CD8-positive, alpha-beta memory T cell (primary cell): ENCODE results near the gene DENND2C. TPM values are rescaled to one million over a fixed set of nuclear protein-coding genes. Genes with fewer than 3 reads are reported as not detected.
A peak's percentile ranks its signal among the peaks of the same experiment; 100 is the strongest.

Source experiments
- CTCF ChIA-PET: fragments of 350-600 bp; sonication (Branson Sonifier 250); formaldehyde crosslinking; loops from one replicate; lab custom pipeline; 2021; ENCODE audit warnings: antibody characterized with exemption; lab: Charles Lee
- POLR2A ChIA-PET: fragments of 350-600 bp; sonication (Branson Sonifier 250); formaldehyde crosslinking; loops from one replicate; lab custom pipeline; 2021; ENCODE audit warnings: antibody characterized with exemption; lab: Charles Lee
- DNase-seq, 5 donors: peaks; one replicate each; pipeline versions ENCODE4 v3.0.0 to v3.0.0-alpha.2; 2020 to 2022; ENCODE audit warnings: mixed read lengths in 1 of 5
- H3K27ac ChIP-seq: one replicate; pipeline ENCODE4 v1.7.0; 2013; ENCODE audit warnings: low read depth, mild to moderate bottlenecking, low read length, moderate library complexity
- H3K27me3 ChIP-seq: 2 replicates; pipeline ENCODE4 v1.7.0; 2013; ENCODE audit warnings: low read length, mild to moderate bottlenecking; ENCODE audit not compliant: insufficient read depth, poor library complexity, severe bottlenecking
- H3K36me3 ChIP-seq: 2 replicates; pipeline ENCODE4 v1.7.0; 2013; ENCODE audit warnings: mild to moderate bottlenecking, low read length, moderate library complexity; ENCODE audit not compliant: insufficient read depth
- H3K4me1 ChIP-seq: 2 replicates; pipeline ENCODE4 v1.7.0; 2013; ENCODE audit warnings: mild to moderate bottlenecking, low read length, moderate library complexity; ENCODE audit not compliant: insufficient read depth
- H3K4me3 ChIP-seq: 2 replicates; pipeline ENCODE4 v1.7.0; 2013; ENCODE audit warnings: mild to moderate bottlenecking, low read length
- H3K9me3 ChIP-seq: 2 replicates; pipeline ENCODE4 v1.7.0; 2013; ENCODE audit warnings: mild to moderate bottlenecking, low read length
- H3K27ac Mint-ChIP-seq, 8 donors: one replicate each; pipeline ENCODE4 v1.8.0; 2020 to 2021; ENCODE audit warnings: mixed read lengths in 8 of 8, mild to moderate bottlenecking in 6 of 8, inconsistent platforms in 3 of 8, moderate library complexity in 3 of 8
- H3K27me3 Mint-ChIP-seq, 2 donors: one replicate each; pipeline ENCODE4 v1.8.0; 2020 to 2021; ENCODE audit warnings: mixed read lengths in 2 of 2, mild to moderate bottlenecking in 1 of 2, moderate library complexity in 1 of 2
- H3K36me3 Mint-ChIP-seq, 3 donors: one replicate each; pipeline ENCODE4 v1.8.0; 2020 to 2021; ENCODE audit warnings: mixed read lengths in 3 of 3, inconsistent platforms in 1 of 3, mild to moderate bottlenecking in 1 of 3
- H3K4me1 Mint-ChIP-seq, 3 donors: one replicate each; pipeline ENCODE4 v1.8.0; 2020 to 2021; ENCODE audit warnings: mixed read lengths in 3 of 3, inconsistent platforms in 1 of 3, mild to moderate bottlenecking in 1 of 3
- H3K4me3 Mint-ChIP-seq, 7 donors: one replicate each; pipeline ENCODE4 v1.8.0; 2020 to 2021; ENCODE audit warnings: mixed read lengths in 7 of 7, mild to moderate bottlenecking in 6 of 7, moderate library complexity in 4 of 7, inconsistent platforms in 2 of 7
- H3K9me3 Mint-ChIP-seq, 5 donors: one replicate each; pipeline ENCODE4 v1.8.0; 2020 to 2022; ENCODE audit warnings: mixed read lengths in 5 of 5, mild to moderate bottlenecking in 3 of 5, moderate library complexity in 2 of 5, inconsistent platforms in 1 of 5
- polyA plus RNA-seq: library from polyadenylated mRNA; unstranded; fragments of 300-500 nt; fragmentation: Illumina TruSeq; gene quantifications from one replicate; pipeline ENCODE4 v1.2.3, GENCODE V29; 2021
- total RNA-seq, 2 experiments: library from RNA; stranded (reverse); gene quantifications; one replicate each; pipeline ENCODE4 v1.2.3, GENCODE V29; 2021

The DENND2C gene
- total and polyA plus RNA-seq, 3 experiments from 2014 or later: 0.47 to 0.75 (median 0.59) TPM

DNA sequence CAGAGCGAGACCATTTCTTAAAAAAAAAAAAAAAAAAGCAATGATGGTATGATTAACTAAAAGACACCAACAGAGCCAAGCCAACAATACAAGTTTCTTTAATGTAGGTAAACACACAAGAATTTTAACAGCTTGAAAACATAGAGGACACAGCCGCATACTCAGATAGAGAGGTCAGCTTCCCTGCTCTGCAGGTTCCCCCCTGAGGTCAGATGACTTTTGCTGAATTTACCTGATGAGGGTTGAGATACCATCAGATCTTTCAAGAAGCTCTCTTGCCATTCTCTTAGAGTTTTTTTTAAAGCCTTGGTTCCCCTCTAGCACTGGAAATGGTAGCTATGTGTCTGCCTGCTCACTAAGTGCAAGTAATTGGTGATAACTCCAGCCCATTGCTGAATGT lies 119.5 kb downstream of the DENND2C start:
- POLR2A ChIA-PET: no interaction called here
- Histone ChIP-seq H3K9me3 (no peaks in the 10 kb centered on the region), H3K4me3 (no peak overlapping the region), H3K4me1 (no peaks in the 10 kb centered on the region), H3K27ac (no peak overlapping the region), H3K27me3 (no peaks in the 10 kb centered on the region), H3K36me3 (no peaks in the 10 kb centered on the region)
- H3K36me3 Mint-ChIP-seq: no peaks in the 10 kb centered on the region
- H3K4me1 Mint-ChIP-seq: no peaks in the 10 kb centered on the region
- H3K27me3 Mint-ChIP-seq: peaks cover 2 to 7% of the 10 kb centered on the region in 2 donors
- no peak overlapping the region for H3K27ac Mint-ChIP-seq
- no peaks in the 10 kb centered on the region for H3K9me3 Mint-ChIP-seq
- no peak overlapping the region for H3K4me3 Mint-ChIP-seq
- no peak for DNase-seq
- CTCF ChIA-PET: interaction anchor here (1.1 kb wide), 1 partner anchor 203 kb away, joined by 3 read pairs; no protein-coding TSS in a partner anchor

GRCh38 chr1:114549137-114549536 lies 120.7 kb downstream of the DENND2C start:
- DNase-seq: no peak
- Mint-ChIP-seq H3K9me3 (no peaks in the 10 kb centered on the region), H3K4me1 (no peaks in the 10 kb centered on the region), H3K27me3 (peaks cover 5 to 12% of the 10 kb centered on the region in 2 donors), H3K36me3 (no peaks in the 10 kb centered on the region), H3K27ac (no peak overlapping the region), H3K4me3 (no peak overlapping the region)
- CTCF ChIA-PET: no interaction called here
- POLR2A ChIA-PET: no interaction called here
- no peaks in the 10 kb centered on the region for H3K4me1 ChIP-seq
- no peak overlapping the region for H3K27ac ChIP-seq
- H3K27me3 ChIP-seq: no peaks in the 10 kb centered on the region
- H3K4me3 ChIP-seq: no peak overlapping the region
- H3K9me3 ChIP-seq: no peaks in the 10 kb centered on the region
- no peaks in the 10 kb centered on the region for H3K36me3 ChIP-seq

DNA sequence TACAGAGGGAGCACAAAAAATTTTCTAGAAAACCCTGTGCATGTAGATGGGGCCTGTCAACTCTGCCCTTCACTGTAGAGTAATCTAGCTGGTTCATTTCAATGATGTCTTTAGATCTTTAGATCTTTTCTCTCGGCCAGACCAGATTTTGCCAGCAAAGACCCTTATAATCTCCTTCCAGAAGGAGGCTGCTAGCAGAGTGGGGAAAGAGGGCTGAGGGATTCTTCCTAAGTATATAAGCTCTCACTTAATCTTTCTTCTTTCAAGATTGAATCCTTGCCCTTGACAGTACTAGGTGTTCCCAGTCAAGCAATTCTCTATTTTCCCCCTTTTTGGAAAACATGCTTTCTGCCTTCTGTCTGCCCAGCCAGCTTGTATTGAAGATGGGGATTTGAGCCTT lies 122.8 kb downstream of the DENND2C start:
- Mint-ChIP-seq H3K36me3 (no peaks in the 10 kb centered on the region), H3K27me3 (peaks cover 6 to 15% of the 10 kb centered on the region in 2 donors), H3K9me3 (no peaks in the 10 kb centered on the region), H3K4me3 (no peak overlapping the region), H3K27ac (no peak overlapping the region), H3K4me1 (no peaks in the 10 kb centered on the region)
- H3K36me3 ChIP-seq: no peaks in the 10 kb centered on the region
- H3K27ac ChIP-seq: no peak overlapping the region
- no peak for DNase-seq
- H3K9me3 ChIP-seq: no peaks in the 10 kb centered on the region
- no peak overlapping the region for H3K4me3 ChIP-seq
- ChIA-PET POLR2A (no interaction called here), CTCF (no interaction called here)
- no peaks in the 10 kb centered on the region for H3K27me3 ChIP-seq
- no peaks in the 10 kb centered on the region for H3K4me1 ChIP-seq

DNA sequence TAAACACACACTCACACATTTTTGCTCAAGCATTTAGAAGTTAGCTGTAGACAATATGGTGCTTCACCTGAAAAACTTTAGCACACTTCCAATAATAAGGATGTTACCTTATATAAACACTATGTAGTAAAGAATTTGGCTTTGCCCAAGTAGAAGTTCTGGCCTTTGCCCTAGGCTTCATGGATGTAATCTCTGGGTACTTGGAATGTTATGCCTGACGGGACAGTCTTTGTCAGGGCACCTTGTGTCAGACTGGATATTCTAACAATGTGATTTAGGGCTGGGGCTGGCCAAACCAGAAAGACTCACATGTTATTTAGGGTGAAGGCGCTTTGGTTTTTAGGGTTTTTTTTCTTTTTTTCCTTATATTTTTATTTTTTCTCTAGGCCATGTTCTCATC lies 124.1 kb downstream of the DENND2C start:
- ChIA-PET CTCF (no interaction called here), POLR2A (no interaction called here)
- Mint-ChIP-seq H3K27ac (peak overlapping the region in 1 of 8 donors; percentile 32), H3K4me1 (no peaks in the 10 kb centered on the region), H3K4me3 (no peak overlapping the region), H3K27me3 (peaks cover 6 to 11% of the 10 kb centered on the region in 2 donors), H3K9me3 (no peaks in the 10 kb centered on the region), H3K36me3 (no peaks in the 10 kb centered on the region)
- no peaks in the 10 kb centered on the region for H3K27me3 ChIP-seq
- DNase-seq: no peak
- H3K4me3 ChIP-seq: no peak overlapping the region
- H3K4me1 ChIP-seq: no peaks in the 10 kb centered on the region
- no peak overlapping the region for H3K27ac ChIP-seq
- H3K36me3 ChIP-seq: no peaks in the 10 kb centered on the region
- H3K9me3 ChIP-seq: no peaks in the 10 kb centered on the region

- CTCF ChIA-PET: no interaction called here
Measured at GRCh38 chr1:114545315-114545714, 124.5 kb downstream of the DENND2C start.

DNA sequence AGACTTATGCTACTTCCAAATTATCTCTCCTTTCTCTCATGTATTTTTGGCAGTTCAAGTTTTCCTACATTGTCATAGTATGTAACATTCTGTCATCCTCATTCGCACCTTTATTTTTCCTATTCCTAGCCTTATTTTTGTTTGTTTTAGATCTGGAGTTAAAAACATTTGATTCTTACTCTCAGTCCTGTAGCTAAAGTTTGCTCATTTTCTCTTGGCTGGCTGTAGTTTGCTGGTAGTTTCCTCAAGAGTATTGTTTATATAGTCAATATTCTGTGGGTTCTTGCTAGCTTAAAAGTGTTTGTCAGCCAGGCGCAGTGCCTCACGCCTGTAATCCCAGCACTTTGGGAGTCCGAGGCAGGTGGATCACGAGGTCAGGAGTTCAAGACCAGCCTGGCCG lies 129.0 kb downstream of the DENND2C start:
- H3K27ac Mint-ChIP-seq: no peak overlapping the region
- peak overlapping the region in 1 of 7 donors; percentile 8 for H3K4me3 Mint-ChIP-seq
- H3K36me3 Mint-ChIP-seq: no peaks in the 10 kb centered on the region
- no peaks in the 10 kb centered on the region for H3K4me1 Mint-ChIP-seq
- Histone ChIP-seq H3K27ac (no peak overlapping the region), H3K4me1 (no peaks in the 10 kb centered on the region), H3K27me3 (no peaks in the 10 kb centered on the region), H3K36me3 (no peaks in the 10 kb centered on the region), H3K4me3 (no peak overlapping the region), H3K9me3 (no peaks in the 10 kb centered on the region)
- H3K27me3 Mint-ChIP-seq: peaks cover 8 to 20% of the 10 kb centered on the region in 2 donors
- H3K9me3 Mint-ChIP-seq: no peaks in the 10 kb centered on the region
- ChIA-PET CTCF (no interaction called here), POLR2A (interaction anchor here (0.6 kb wide), 1 partner anchor 194 kb away, joined by 3 read pairs; no protein-coding TSS in a partner anchor)
- DNase-seq: no peak

More at GRCh38 chr1:114545315-114545714, 124.5 kb downstream of the DENND2C start:
- no peaks in the 10 kb centered on the region for H3K9me3 Mint-ChIP-seq
- no peaks in the 10 kb centered on the region for H3K4me1 Mint-ChIP-seq
- no peak overlapping the region for H3K4me3 Mint-ChIP-seq
- Histone ChIP-seq H3K36me3 (no peaks in the 10 kb centered on the region), H3K9me3 (no peaks in the 10 kb centered on the region), H3K27ac (no peak overlapping the region), H3K27me3 (no peaks in the 10 kb centered on the region), H3K4me1 (no peaks in the 10 kb centered on the region), H3K4me3 (no peak overlapping the region)
- no peak for DNase-seq
- POLR2A ChIA-PET: no interaction called here
- peak overlapping the region in 2 of 8 donors; percentile 16 to 32 for H3K27ac Mint-ChIP-seq
- no peaks in the 10 kb centered on the region for H3K36me3 Mint-ChIP-seq
- peaks cover 6 to 13% of the 10 kb centered on the region in 2 donors for H3K27me3 Mint-ChIP-seq

DNA sequence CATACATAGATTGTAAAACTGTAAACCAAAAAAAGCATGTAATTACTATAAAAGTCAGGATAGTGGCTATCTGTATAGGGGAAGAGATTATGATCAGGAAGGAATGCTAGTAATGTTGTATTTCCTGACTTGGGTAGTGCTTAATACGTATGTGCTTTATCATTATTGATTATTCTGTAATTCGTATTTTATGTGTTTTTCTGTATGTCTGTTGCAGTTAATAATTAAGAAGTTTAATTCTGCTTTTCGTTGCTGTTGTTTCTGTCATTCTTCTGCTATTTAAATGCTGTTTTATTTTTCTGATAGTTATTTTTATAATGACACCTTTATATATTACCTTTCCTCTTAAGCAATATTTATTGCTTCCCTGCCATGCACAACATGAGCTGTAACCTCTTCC lies 129.6 kb downstream of the DENND2C start:
- Mint-ChIP-seq H3K4me3 (no peak overlapping the region), H3K27ac (no peak overlapping the region), H3K36me3 (no peaks in the 10 kb centered on the region), H3K9me3 (no peaks in the 10 kb centered on the region), H3K27me3 (peaks cover 8 to 20% of the 10 kb centered on the region in 2 donors), H3K4me1 (no peaks in the 10 kb centered on the region)
- no peaks in the 10 kb centered on the region for H3K27me3 ChIP-seq
- ChIA-PET POLR2A (no interaction called here), CTCF (no interaction called here)
- no peaks in the 10 kb centered on the region for H3K9me3 ChIP-seq
- no peak overlapping the region for H3K4me3 ChIP-seq
- DNase-seq: no peak
- no peaks in the 10 kb centered on the region for H3K4me1 ChIP-seq
- H3K36me3 ChIP-seq: no peaks in the 10 kb centered on the region
- no peak overlapping the region for H3K27ac ChIP-seq

- peaks cover 3 to 12% of the 10 kb centered on the region in 2 donors for H3K27me3 Mint-ChIP-seq
- no peaks in the 10 kb centered on the region for H3K9me3 ChIP-seq
- H3K9me3 Mint-ChIP-seq: no peaks in the 10 kb centered on the region
- no peak overlapping the region for H3K4me3 Mint-ChIP-seq
- H3K4me1 Mint-ChIP-seq: no peaks in the 10 kb centered on the region
- no peaks in the 10 kb centered on the region for H3K27me3 ChIP-seq
- no peak overlapping the region for H3K4me3 ChIP-seq
- H3K36me3 Mint-ChIP-seq: no peaks in the 10 kb centered on the region
- no peaks in the 10 kb centered on the region for H3K36me3 ChIP-seq
- no peak overlapping the region for H3K27ac Mint-ChIP-seq
- ChIA-PET POLR2A (no interaction called here), CTCF (no interaction called here)
- DNase-seq: no peak
- no peaks in the 10 kb centered on the region for H3K4me1 ChIP-seq
- no peak overlapping the region for H3K27ac ChIP-seq
Measured at GRCh38 chr1:114536043-114536442, 133.8 kb downstream of the DENND2C start.
